Measurements from ENCODE around the gene CCDC188.

Gene CCDC188

DNA sequence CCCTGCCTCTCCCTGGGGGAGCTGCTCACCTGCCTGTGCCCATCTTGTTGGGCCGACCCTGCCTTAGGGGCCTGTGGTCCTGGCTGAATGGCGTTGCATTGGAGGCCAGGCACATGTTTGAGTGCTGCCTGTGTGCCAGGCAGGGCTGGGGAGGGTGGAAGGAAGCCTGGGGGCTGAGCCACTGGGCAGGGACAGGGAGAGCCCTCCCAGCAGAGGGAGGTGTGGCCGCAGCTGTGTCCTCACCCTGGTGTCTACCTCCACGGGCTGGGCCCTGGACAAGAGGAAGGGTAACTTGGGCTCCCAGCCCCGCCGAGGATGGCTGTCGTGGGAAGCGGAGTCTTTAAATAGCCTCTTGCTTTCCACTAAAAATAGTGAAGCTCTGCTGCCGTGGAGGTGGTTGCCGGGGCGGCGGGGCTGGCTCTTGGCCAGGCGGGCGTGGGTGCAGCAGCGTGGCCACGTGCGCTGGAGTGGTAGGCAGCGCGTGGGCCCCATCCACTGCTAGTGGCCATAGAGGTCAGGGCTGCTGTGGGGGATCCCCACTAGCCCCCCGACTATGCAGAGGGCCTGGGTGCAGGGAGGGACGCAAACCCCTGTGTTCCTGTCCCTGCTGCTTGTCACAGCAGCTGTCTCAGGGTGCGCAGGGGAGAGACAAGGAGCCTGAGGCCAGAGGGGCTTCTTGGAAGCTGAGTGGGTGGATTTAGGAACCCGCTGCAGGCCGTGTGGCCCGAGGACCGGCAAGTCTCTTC lies 13.0 kb downstream of the CCDC188 start:
- H4K20me1 ChIP-seq: peaks cover 97% of the 10 kb centered on the region
- H3K4me2 ChIP-seq: peak overlapping the region; percentile 99
- H3K27me3 ChIP-seq: no peaks in the 10 kb centered on the region
- peak overlapping the region; percentile 44 for H3K9ac ChIP-seq
- H3K27ac ChIP-seq: peak overlapping the region; percentile 66
- H3K9me3 ChIP-seq: no peaks in the 10 kb centered on the region
- H3K4me1 ChIP-seq: peaks cover 79% of the 10 kb centered on the region
- no peak overlapping the region; the same call in 1 of the 2 replicates for H3K4me3 ChIP-seq
- no peak for TF ChIP-seq Cebpa-rat (IDR thresholded peaks at IDR 0.05)
- peaks cover 41% of the 10 kb centered on the region for H3K36me3 ChIP-seq

DNA sequence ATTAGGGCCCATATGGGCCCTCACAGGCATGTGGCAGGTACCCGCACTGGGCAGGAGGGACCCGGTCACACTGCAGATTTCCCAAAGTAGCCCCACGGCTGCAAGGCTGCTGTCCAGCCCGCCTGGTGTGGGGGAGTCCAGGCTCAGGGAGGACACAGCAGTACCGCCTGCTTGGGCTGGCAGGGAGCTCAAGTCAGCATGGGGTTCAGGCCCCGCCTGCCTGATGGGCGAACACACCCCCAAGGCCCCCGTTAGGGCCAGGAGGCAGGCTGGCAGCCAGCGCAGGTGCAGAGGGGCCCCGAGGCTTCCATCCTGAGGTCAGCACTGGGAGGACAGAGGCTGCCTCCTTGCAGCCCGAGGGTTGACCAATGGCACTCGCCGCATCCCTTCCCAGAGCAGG lies 13.7 kb downstream of the CCDC188 start:
- Histone ChIP-seq H3K9me3 (no peaks in the 10 kb centered on the region), H3K27me3 (no peaks in the 10 kb centered on the region), H3K4me3 (no peak overlapping the region; the same call in 1 of the 2 replicates), H3K4me1 (peaks cover 80% of the 10 kb centered on the region), H3K36me3 (peaks cover 33% of the 10 kb centered on the region), H3K9ac (peak overlapping the region; percentile 44; the same call in 1 of the 2 replicates), H4K20me1 (peaks cover 98% of the 10 kb centered on the region), H3K27ac (peak overlapping the region; percentile 66), H3K4me2 (peak overlapping the region; percentile 99)
- TF ChIP-seq Cebpa-rat (IDR thresholded peaks at IDR 0.05): no peak

DNA sequence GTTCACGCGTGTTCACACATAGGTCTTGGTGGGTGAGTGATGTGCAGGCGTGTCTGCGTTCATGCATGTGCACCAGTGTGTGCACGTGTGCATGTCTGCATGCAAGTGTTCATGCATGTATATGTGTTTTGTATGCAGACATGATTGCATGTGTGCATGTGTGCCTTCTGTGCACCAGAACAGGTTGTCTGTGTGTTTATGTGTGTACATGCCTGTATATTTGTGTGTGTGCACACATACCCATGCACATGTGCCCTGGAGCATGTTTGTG lies 14.3 kb downstream of the CCDC188 start:
- Histone ChIP-seq H3K27me3 (no peaks in the 10 kb centered on the region), H3K4me1 (peaks cover 74% of the 10 kb centered on the region), H4K20me1 (peaks cover 94% of the 10 kb centered on the region), H3K27ac (peak overlapping the region; percentile 69), H3K9me3 (no peaks in the 10 kb centered on the region), H3K36me3 (peaks cover 28% of the 10 kb centered on the region), H3K4me3 (no peak overlapping the region), H3K4me2 (peak overlapping the region; percentile 99), H3K9ac (peak overlapping the region; percentile 44; the same call in 1 of the 2 replicates)
- TF ChIP-seq Cebpa-rat (IDR thresholded peaks at IDR 0.05): no peak

DNA sequence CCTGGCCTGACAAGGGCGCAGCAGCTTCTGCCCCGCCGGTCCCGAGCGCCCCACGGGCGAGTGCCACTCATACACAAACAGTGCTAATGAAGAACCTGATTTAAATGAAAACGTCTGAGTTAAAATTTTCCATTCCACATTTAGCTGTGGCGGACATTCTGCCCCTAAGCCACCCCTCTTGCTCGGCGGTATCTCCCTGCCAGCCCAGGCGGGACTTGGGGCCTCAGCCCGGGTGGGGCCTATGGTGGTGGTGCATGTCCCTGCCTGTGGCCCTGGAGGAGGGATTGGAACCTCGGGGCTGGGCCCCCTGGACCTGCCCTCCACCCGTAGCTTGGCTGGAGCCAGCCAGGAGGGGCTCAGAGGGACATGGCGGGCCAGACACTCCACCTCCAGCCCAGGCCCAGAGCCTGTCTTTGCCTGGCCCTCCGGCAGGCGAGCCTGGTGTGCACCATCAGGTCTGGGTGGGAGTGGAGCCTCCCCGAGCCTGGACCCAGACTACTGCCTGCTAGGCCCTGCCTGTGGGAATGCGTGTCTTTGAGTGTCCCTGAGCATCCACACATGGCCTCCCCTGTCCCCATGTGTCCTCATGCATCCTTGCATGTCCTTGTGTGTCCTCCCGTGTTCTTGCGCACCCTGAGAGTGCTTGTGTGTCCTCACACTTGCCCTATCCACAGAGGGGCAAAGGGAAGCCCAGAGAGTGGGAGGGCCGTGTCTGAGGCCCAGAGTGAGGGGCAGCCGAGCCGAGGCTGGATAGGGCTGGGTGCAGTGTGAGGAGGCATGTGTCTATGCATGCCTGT lies 14.9 kb downstream of the CCDC188 start:
- H3K27me3 ChIP-seq: no peaks in the 10 kb centered on the region
- H3K4me2 ChIP-seq: peak overlapping the region; percentile 99
- no peaks in the 10 kb centered on the region for H3K9me3 ChIP-seq
- H3K36me3 ChIP-seq: peaks cover 22% of the 10 kb centered on the region
- H3K4me1 ChIP-seq: peaks cover 69% of the 10 kb centered on the region
- no peak overlapping the region for H3K4me3 ChIP-seq
- peaks cover 89% of the 10 kb centered on the region for H4K20me1 ChIP-seq
- TF ChIP-seq Cebpa-rat (IDR thresholded peaks at IDR 0.05): no peak
- peak overlapping the region; percentile 67 for H3K9ac ChIP-seq
- peak overlapping the region; percentile 69 for H3K27ac ChIP-seq

DNA sequence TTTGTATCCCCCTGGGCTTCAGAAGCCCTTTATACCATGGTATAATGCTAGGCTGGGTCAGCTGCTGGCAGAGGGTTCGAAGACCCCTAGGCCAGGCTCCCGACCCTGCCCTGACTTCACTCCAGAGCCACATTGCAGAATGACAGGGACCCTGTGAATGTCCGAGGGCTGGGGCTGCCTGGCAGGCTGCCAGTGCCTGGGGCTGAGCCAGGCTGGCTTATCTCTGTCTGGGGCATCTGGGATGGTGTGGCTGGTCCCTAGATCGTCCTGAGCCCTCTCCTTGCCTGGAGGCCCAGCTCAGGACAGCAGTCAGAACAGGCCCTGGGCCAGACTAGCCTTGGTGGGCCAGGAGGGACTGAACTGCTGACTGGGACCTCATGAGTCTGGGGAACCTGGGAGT lies 15.6 kb downstream of the CCDC188 start:
- Histone ChIP-seq H3K9ac (peak overlapping the region; percentile 67), H4K20me1 (peaks cover 81% of the 10 kb centered on the region)

DNA sequence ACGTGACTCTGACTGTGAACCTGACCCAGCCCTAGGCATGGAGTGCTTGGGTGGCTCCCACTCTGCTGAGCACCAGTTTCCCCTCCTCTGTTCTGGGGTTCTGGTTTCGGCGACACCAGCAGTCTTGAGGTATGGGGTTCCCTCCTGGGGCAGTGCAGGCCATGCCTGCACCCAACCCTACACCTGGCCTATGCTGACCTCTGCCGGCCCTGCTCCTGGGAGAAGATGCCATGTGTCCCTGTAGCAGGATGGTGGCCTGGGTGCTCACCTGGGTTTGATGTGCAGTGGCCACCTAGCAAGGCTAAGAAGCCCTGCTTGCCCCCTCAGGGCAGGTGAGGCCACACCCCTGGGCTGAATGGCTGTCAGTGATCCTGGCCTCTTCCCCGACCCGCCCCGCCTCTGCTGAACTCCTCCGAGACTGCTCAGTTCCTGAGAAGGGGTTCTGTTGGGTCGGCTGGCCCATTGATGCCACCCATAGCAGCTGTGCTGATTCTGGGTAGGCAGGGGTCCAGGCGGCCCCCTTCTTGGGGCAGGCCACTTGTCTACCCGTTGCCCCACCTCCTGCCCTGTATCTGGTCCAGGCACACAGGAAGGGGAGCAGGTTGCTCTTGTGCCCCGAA lies 16.8 kb downstream of the CCDC188 start:
- Histone ChIP-seq H3K36me3 (peaks cover 3% of the 10 kb centered on the region), H3K27me3 (no peaks in the 10 kb centered on the region), H3K9me3 (no peaks in the 10 kb centered on the region), H3K4me3 (no peak overlapping the region), H3K9ac (no peak overlapping the region), H3K27ac (no peak overlapping the region), H4K20me1 (peaks cover 78% of the 10 kb centered on the region), H3K4me2 (peak overlapping the region; percentile 99), H3K4me1 (peaks cover 82% of the 10 kb centered on the region)
- no peak for TF ChIP-seq Cebpa-rat (IDR thresholded peaks at IDR 0.05)

More for the DNA sequence above, 15.6 kb downstream of the CCDC188 start:
- no peak overlapping the region for H3K4me3 ChIP-seq
- H3K4me1 ChIP-seq: peaks cover 70% of the 10 kb centered on the region
- H3K9me3 ChIP-seq: no peaks in the 10 kb centered on the region
- H3K27me3 ChIP-seq: no peaks in the 10 kb centered on the region
- peak overlapping the region; percentile 99 for H3K4me2 ChIP-seq
- no peak for TF ChIP-seq Cebpa-rat (IDR thresholded peaks at IDR 0.05)
- peak overlapping the region; percentile 69 for H3K27ac ChIP-seq
- H3K36me3 ChIP-seq: peaks cover 15% of the 10 kb centered on the region

DNA sequence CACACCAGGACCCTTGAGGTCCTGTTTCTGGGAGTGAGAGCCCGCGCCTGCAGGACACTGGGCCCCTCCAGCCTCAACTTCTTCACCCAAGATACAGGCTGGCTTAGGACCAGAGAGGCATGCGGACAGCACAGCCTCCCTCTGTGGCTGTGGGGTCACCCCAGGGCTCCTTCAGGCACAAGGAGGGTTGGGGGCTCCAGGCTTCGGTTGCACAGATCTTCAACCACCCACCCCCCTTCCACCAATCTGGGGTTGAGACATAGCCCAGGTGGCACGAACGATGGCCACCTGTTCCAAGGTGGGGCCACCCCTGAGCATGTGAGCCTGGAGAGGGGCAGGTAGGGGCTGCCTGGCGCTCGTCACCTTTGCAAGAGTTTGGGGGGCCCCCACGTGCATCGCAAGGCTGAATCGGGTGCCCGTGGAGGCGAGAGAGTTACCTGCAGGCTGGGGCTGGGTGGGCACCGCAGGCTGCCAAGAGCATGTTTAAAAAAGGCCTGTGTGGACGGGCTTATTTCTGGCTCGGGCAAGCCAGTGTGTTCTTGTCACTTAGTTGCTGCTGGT lies 18.1 kb downstream of the CCDC188 start:
- H4K20me1 ChIP-seq: peaks cover 79% of the 10 kb centered on the region
- peak overlapping the region; percentile 85 for H3K9ac ChIP-seq
- H3K4me3 ChIP-seq: peak overlapping the region; percentile 82
- H3K27ac ChIP-seq: peak overlapping the region; percentile 75
- no peaks in the 10 kb centered on the region for H3K9me3 ChIP-seq
- peaks cover 12% of the 10 kb centered on the region for H3K36me3 ChIP-seq
- peaks cover 87% of the 10 kb centered on the region for H3K4me1 ChIP-seq
- H3K4me2 ChIP-seq: peak overlapping the region; percentile 99
- H3K27me3 ChIP-seq: no peaks in the 10 kb centered on the region
- no peak for TF ChIP-seq Cebpa-rat (IDR thresholded peaks at IDR 0.05)

DNA sequence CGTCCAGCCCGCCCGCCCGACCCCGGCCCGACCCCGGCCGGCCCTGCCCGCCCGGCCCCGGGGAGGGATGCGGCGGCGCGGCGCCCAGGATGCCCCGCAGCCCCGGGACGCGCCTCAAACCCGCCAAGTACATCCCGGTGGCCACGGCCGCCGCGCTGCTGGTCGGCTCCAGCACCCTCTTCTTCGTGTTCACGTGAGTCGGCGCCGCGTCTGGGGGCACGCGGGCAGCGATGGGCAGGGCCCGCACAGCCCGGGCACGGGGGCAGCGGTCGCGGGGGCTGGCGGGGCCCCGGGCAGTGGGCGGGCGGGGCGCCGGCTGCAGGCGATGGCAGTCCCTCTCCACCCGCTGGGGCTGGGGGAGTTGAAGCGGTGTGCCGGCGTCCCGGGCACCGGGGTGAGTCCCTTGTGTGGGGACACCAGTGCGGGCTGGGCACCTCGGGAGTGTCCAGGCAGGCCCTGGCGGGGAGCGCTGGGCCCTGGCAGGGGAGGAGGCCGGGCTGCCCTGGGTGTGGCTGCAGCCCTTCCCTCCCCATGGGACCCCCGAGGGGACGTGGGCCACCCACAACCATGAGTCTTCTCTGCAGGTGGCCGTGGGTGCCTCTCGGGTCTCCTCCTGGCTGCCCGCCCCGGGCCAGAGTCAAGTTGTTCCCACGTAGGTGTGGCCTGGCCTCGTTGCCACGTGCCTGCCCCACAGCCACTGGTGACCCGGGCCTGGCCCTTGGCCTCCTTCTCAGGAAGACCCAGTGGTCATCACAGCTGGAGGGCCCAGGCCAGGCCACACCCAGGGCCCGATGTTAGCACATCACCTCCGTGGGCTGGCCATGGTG lies 18.8 kb downstream of the CCDC188 start:
- Histone ChIP-seq H3K4me2 (peak overlapping the region; percentile 99), H4K20me1 (peaks cover 79% of the 10 kb centered on the region), H3K27ac (peak overlapping the region; percentile 75), H3K9ac (peak overlapping the region; percentile 85), H3K4me1 (peaks cover 87% of the 10 kb centered on the region), H3K36me3 (peaks cover 19% of the 10 kb centered on the region), H3K27me3 (no peaks in the 10 kb centered on the region), H3K9me3 (no peaks in the 10 kb centered on the region), H3K4me3 (peak overlapping the region; percentile 82)
- TF ChIP-seq Cebpa-rat (IDR thresholded peaks at IDR 0.05): no peak

DNA sequence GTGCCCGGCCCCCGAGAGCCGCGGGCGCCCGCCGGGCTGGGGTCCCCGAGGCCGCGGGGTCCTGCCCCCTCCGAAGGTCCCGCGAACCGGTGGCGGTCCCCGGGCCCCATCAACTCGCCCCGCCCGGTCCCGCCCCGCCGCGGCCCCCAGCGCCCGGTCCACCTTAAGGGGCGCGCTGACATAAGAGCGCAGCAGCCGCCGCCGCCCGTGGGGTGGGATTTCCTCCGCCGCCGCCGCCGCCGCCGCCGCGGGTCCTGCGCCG lies 19.3 kb downstream of the CCDC188 start, which contains the start of gene ZDHHC8:
ZDHHC8 (plus strand) TSS at position 208 of the 262 bp plus-strand sequence. CDS start 144 bp downstream, outside the sequence.
- no peak for TF ChIP-seq Cebpa-rat (IDR thresholded peaks at IDR 0.05)
- Histone ChIP-seq H3K9ac (peak within 1 kb of the TSS; percentile 85), H3K27ac (peak within 1 kb of the TSS; percentile 88), H3K27me3 (no peaks in the 10 kb centered on the region), H3K9me3 (no peaks in the 10 kb centered on the region), H3K36me3 (peaks cover 24% of the 10 kb centered on the region), H3K4me3 (peak within 1 kb of the TSS; percentile 82), H3K4me1 (peaks cover 87% of the 10 kb centered on the region), H3K4me2 (peak within 1 kb of the TSS; percentile 99), H4K20me1 (peaks cover 78% of the 10 kb centered on the region)

Data from BLaER1 (cell line).